T-helper 1 cell (primary cell): ENCODE results near the gene FSD2.
"Not testable (repeated sequence)": the region's sequence is repeated elsewhere in the genome, so short reads cannot be mapped to it uniquely, and the experiment has no call there.

Source experiments
- DNase-seq, 5 donors: peaks; one replicate each; pipeline ENCODE4 v3.0.0-alpha.2; 2012 to 2020

The FSD2 gene

DNA sequence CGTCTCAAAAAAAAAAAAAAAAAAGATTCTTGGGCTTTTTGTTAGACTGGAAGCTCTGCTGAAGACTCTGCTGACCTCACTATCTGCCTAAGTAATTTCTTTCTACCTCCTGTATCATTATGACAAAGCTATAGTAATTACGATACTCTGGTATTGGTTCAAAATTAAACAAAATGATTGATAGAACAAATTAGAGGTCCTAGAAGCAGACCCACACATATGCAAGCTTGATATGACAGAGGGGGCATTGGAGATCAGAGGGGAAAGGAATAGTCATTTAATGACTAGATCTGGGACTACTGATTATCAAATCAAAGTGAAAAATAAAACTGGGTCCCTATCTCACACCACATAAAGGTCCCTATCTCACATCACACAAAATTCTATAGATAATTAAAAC lies 74.3 kb downstream of the FSD2 start:
- no peak for DNase-seq

DNA sequence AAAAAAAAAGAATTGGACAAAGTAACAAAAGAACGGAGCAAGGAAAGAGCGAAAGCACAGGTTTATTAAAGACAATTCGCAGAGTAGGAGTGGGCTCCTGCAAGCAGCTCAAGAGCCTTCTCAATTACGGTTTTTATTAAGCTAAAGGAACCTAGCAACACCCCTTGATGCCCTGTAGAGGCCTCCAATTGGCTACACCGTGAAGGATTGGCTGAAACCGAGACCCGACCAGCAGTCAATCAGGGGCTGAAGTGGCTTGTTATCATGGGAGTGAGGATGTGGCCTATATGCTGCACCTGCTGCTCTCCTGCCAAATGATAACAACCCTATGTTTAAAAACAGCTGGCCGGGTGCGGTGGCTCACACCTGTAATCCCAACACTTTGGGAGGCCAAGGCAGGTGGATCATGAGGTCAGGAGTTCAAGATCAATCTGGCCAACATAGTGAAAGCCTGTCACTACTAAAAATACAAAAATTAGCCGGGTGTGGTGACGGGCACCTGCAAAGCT lies 75.8 kb downstream of the FSD2 start:
- DNase-seq, result no peak

- no peak for DNase-seq
Measured at GRCh38 chr15:82726816-82727215, 79.1 kb downstream of the FSD2 start.

DNA sequence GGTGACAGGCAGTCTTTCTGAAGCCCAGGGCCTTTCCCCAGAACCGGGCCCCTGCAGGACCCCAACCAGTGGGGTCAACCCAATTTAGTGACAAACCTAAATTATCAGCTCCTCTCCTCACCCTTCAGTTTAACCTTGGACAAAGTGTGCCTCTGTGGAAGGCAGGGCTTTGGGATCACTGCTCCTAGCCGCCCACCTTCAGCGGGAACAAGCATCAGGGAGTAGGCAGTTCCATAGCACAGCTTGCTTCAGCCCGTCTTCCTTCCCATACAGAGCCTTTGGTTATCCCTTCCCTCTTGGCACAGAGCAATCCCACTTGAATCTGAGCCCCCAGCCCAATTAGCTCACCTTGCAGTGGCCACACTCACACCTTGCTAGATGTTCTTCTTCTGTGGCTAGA lies 90.9 kb downstream of the FSD2 start:
- DNase-seq, result no peak

DNA sequence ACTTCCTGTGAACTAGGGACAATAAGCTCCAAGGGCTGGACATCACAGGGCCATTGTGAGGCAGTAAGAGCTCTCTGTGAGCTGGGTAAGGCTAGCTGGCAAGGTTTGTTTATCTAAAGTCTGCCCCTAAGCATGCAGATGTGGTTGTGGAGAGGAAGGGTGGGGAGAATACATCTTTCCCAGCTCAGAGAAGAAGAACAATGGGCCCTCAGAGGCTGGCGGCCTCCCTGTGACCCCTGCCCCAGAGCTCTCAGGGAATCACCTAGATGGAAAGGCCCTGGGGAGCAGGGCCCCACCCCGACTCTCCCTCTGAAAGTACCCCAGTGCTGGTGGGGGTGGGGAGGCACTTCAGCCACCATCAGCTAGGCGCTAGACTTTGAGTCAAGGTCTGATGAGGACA lies 91.9 kb downstream of the FSD2 start:
- no peak for DNase-seq

- DNase-seq, result no peak
Measured at GRCh38 chr15:82712036-82712435, 93.8 kb downstream of the FSD2 start.

DNA sequence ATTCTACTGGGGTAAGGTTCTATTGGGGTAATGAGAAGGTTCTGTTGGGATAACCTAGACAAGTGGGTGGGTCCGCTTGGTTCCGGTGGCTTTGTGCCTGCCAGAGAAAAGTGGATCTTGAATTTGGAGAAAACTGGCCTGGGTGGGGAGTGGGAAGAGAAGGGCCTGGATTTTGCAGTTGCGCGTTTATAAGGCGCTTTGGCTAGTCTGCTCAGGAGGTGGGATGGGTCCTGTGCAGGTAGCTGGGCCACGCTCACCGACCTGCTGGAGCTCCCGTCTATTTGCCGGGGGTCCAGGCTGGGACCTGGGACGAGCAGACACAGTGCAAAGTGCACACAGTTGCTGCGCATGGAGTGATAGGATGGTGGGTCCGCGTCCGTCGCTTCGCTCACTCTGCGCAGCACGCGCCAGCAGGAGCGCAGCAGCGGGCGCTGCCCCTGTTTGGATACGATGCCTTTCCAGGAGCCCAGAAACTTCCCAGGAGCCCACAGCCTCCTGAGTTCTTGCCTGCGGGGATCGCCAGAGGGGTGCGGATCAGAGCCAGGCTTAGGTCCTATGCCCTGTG lies 94.9 kb downstream of the FSD2 start:
- no peak for DNase-seq

DNA sequence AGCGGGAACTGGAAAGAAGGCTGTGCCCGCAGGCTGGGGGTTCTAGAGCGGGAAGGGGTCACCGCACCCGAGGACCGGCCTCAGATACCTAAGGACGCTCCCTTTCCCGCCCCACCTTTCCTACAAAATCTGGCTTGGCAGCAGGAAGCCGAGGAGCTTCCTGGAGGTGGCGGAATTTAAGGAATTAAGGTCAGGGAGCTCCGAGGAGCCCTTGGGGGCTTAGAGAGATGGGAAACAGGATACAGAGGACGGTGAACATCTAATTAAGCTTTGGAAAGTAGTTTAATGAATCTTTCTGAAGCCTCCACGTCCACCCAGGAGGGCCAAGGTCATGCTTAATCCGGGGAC lies 95.7 kb downstream of the FSD2 start:
- no peak for DNase-seq

- DNase-seq, result peak; percentile 27 to 72 (median 57)
Measured at GRCh38 chr15:82709421-82710207, 96.3 kb downstream of the FSD2 start, which contains the start of gene AP3B2. Gene AP3B2 (minus strand): TSS chr15:82709875. CDS start chr15:82709706, 169 bp downstream.

GRCh38 chr15:82709081-82709420 lies 96.8 kb downstream of the FSD2 start:
- DNase-seq, result no peak

DNA sequence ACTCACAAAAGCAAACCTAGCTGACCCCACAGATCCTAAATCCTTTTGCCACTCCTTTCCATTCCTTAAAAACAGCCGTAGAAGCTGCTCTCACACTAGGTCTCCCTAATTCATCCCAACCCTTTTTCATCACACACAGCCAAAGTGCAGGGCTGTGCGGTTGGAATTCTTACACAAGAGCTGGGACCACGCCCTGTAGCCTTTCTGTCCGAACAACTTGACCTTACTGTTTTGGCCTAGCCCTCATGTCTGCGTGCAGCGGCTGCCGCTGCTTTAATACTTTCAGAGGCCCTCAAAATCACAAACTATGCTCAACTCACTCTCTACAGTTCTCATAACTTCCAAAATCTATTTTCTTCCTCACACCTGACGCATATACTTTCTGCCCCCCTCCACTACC lies 100.0 kb downstream of the FSD2 start:
- not testable (repeated sequence) for DNase-seq
